CD14-positive monocyte (primary cell): Measurements from ENCODE around the gene GINS2. TPM values are rescaled to one million over a fixed set of nuclear protein-coding genes. Genes with fewer than 3 reads are reported as not detected.

Source experiments
- DNase-seq, 3 donors: peaks; one replicate each; pipeline ENCODE4 v3.0.0-alpha.2; 2011 to 2022
- H2AFZ ChIP-seq: 2 replicates; pipeline ENCODE4 v1.6.0; 2012; ENCODE audit warnings: mild to moderate bottlenecking, low read depth, low read length, inconsistent platforms; ENCODE audit not compliant: insufficient read depth, poor library complexity, severe bottlenecking
- H3K27ac ChIP-seq, 2 donors: 1 replicate in 1 of 2; 2 replicates in 1 of 2; pipeline ENCODE4 v1.5.1; 2012 to 2013; ENCODE audit warnings: low read length in 2 of 2, control low read depth in 1 of 2, inconsistent platforms in 1 of 2, low read depth in 1 of 2, mild to moderate bottlenecking in 1 of 2
- H3K27me3 ChIP-seq, 2 donors: one replicate each; pipeline versions ENCODE4 v1.6.0 to v1.6.1; 2011 to 2013; ENCODE audit warnings: low read length in 2 of 2; ENCODE audit not compliant: control insufficient read depth in 2 of 2, insufficient read depth in 2 of 2
- H3K36me3 ChIP-seq, 2 donors: replicated peaks in 1 of 2; 1 replicate in 1 of 2; 2 replicates in 1 of 2; pipeline versions ENCODE4 v1.5.1 to v1.6.1; 2012 to 2013; ENCODE audit warnings: low read length in 2 of 2, control low read depth in 1 of 2, inconsistent platforms in 1 of 2, mild to moderate bottlenecking in 1 of 2; ENCODE audit not compliant: insufficient read depth in 2 of 2, control insufficient read depth in 1 of 2
- H3K4me1 ChIP-seq, 2 donors: 1 replicate in 1 of 2; 2 replicates in 1 of 2; pipeline versions ENCODE4 v1.5.1 to v1.6.1; 2012 to 2013; ENCODE audit warnings: low read length in 2 of 2, control low read depth in 1 of 2, inconsistent platforms in 1 of 2, mild to moderate bottlenecking in 1 of 2, moderate library complexity in 1 of 2; ENCODE audit not compliant: insufficient read depth in 2 of 2, control insufficient read depth in 1 of 2
- H3K4me2 ChIP-seq: replicated peaks from 2 replicates; pipeline ENCODE3; 2012; ENCODE audit warnings: low read length, moderate library complexity, mild to moderate bottlenecking; ENCODE audit not compliant: poor library complexity, severe bottlenecking; ENCODE audit errors: extremely low read depth
- H3K4me3 ChIP-seq, 3 experiments: fragments of 200-600 bp in 1 of 3; sonication (generic) in 1 of 3; replicated peaks in 1 of 3; 1 replicate in 2 of 3; 2 replicates in 1 of 3; pipeline ENCODE4 v1.5.1; 2011 to 2013; ENCODE audit warnings: low read length in 3 of 3, mild to moderate bottlenecking in 3 of 3, control low read depth in 2 of 3, low read depth in 2 of 3, inconsistent platforms in 1 of 3, moderate library complexity in 1 of 3
- H3K79me2 ChIP-seq: 2 replicates; pipeline ENCODE4 v1.6.0; 2012; ENCODE audit warnings: mild to moderate bottlenecking, control low read depth, inconsistent platforms, low read length, moderate library complexity; ENCODE audit not compliant: insufficient read depth
- H3K9ac ChIP-seq: 2 replicates; pipeline ENCODE4 v1.6.0; 2017; ENCODE audit warnings: low read length, mild to moderate bottlenecking; ENCODE audit not compliant: insufficient read depth, poor library complexity, severe bottlenecking
- H3K9me3 ChIP-seq, 2 donors: replicated peaks in 1 of 2; 1 replicate in 1 of 2; 2 replicates in 1 of 2; pipeline versions ENCODE4 v1.5.1 to v1.6.1; 2012 to 2013; ENCODE audit warnings: low read length in 2 of 2, control low read depth in 1 of 2; ENCODE audit not compliant: control insufficient read depth in 1 of 2, insufficient read depth in 1 of 2
- H4K20me1 ChIP-seq: 2 replicates; pipeline ENCODE4 v1.6.0; 2012; ENCODE audit warnings: mild to moderate bottlenecking, low read length, control low read depth, moderate library complexity; ENCODE audit not compliant: insufficient read depth
- H3K27ac Mint-ChIP-seq, 7 donors: one replicate each; pipeline ENCODE4 v1.8.0; 2020; ENCODE audit warnings: mild to moderate bottlenecking in 7 of 7, mixed read lengths in 7 of 7, moderate library complexity in 6 of 7, inconsistent platforms in 2 of 7
- H3K27me3 Mint-ChIP-seq, 3 donors: one replicate each; pipeline ENCODE4 v1.8.0; 2021 to 2022; ENCODE audit warnings: low read depth in 3 of 3, mild to moderate bottlenecking in 3 of 3, mixed read lengths in 3 of 3, moderate library complexity in 3 of 3, inconsistent platforms in 1 of 3
- H3K36me3 Mint-ChIP-seq, 2 donors: one replicate each; pipeline ENCODE4 v1.8.0; 2020; ENCODE audit warnings: mixed read lengths in 2 of 2, inconsistent platforms in 1 of 2, mild to moderate bottlenecking in 1 of 2
- H3K4me1 Mint-ChIP-seq: one replicate; pipeline ENCODE4 v1.8.0; 2020; ENCODE audit warnings: mild to moderate bottlenecking, mixed read lengths
- H3K4me3 Mint-ChIP-seq, 2 donors: one replicate each; pipeline ENCODE4 v1.8.0; 2020; ENCODE audit warnings: mild to moderate bottlenecking in 2 of 2, mixed read lengths in 2 of 2, moderate library complexity in 1 of 2
- H3K9me3 Mint-ChIP-seq, 7 donors: one replicate each; pipeline ENCODE4 v1.8.0; 2020 to 2022; ENCODE audit warnings: mixed read lengths in 7 of 7, mild to moderate bottlenecking in 6 of 7, moderate library complexity in 6 of 7, inconsistent platforms in 2 of 7
- CTCF ChIP-seq: fragments of 200-600 bp; IDR thresholded peaks from one replicate; pipeline ENCODE4 v1.8.0; 2022; ENCODE audit warnings: antibody characterized with exemption, mild to moderate bottlenecking
- WGBS: methylation state at CpG from one replicate; pipeline ENCODE4 v1.1.5; 2013; ENCODE audit warnings: missing lambda C conversion rate; ENCODE audit not compliant: insufficient coverage; 5-methylcytosine and 5-hydroxymethylcytosine counted together
- intact Hi-C, 2 donors: fragments of 100-400 bp; cut with micrococcal nuclease; formaldehyde crosslinking; loops; one replicate each; pipeline versions ENCODE4 v1.15.0 to v1.15.1; 2023
- polyA plus RNA-seq, 3 donors: library from polyadenylated mRNA; depleted of rRNA in 1 of 3; unstranded in 2 of 3; stranded (reverse) in 1 of 3; fragments of 300-500 nt in 2 of 3; fragments of >200 nt in 1 of 3; fragmentation: Illumina TruSeq in 2 of 3; gene quantifications; 1 replicate in 2 of 3; 2 replicates in 1 of 3; pipeline ENCODE4 v1.2.3, GENCODE V29; 2012 to 2021

The GINS2 gene
- polyA plus RNA-seq, 3 donors: 0.13 to 0.28 TPM; not detected in 1

- Histone ChIP-seq H3K27me3 (no peaks in the 10 kb centered on the region), H3K36me3 (peaks cover 60 to 100% of the 10 kb centered on the region in 2 donors), H3K9me3 (no peaks in the 10 kb centered on the region), H4K20me1 (no peaks in the 10 kb centered on the region), H3K79me2 (no peaks in the 10 kb centered on the region), H3K4me2 (no peak overlapping the region), H2AFZ (no peak overlapping the region), H3K9ac (no peak overlapping the region), H3K4me3 (no peak overlapping the region), H3K4me1 (no peaks in the 10 kb centered on the region), H3K27ac (peak overlapping the region in 1 of 2 donors; percentile 1)
- 100% methylated on average over 1 of the region's 4 CpGs for WGBS
- Mint-ChIP-seq H3K36me3 (peaks cover 71 to 96% of the 10 kb centered on the region in 2 donors), H3K4me1 (no peaks in the 10 kb centered on the region), H3K27ac (peak overlapping the region in 4 of 7 donors; percentile 3 to 35 (median 25)), H3K4me3 (no peak overlapping the region), H3K9me3 (no peaks in the 10 kb centered on the region), H3K27me3 (no peaks in the 10 kb centered on the region)
- no peak for DNase-seq
- no peak for TF ChIP-seq CTCF
- intact Hi-C loops: no loop called here
Measured at GRCh38 chr16:85674418-85674755, 14.4 kb downstream of the GINS2 start.

- H3K36me3 ChIP-seq: peaks cover 66 to 100% of the 10 kb centered on the region in 2 donors
- no peak overlapping the region for H3K9ac ChIP-seq
- no peaks in the 10 kb centered on the region for H3K27me3 ChIP-seq
- Mint-ChIP-seq H3K36me3 (peaks cover 77 to 96% of the 10 kb centered on the region in 2 donors), H3K27me3 (no peaks in the 10 kb centered on the region), H3K27ac (peak overlapping the region in 2 of 7 donors; percentile 3 to 17), H3K4me3 (no peak overlapping the region), H3K4me1 (no peaks in the 10 kb centered on the region), H3K9me3 (no peaks in the 10 kb centered on the region)
- no peak overlapping the region for H2AFZ ChIP-seq
- H4K20me1 ChIP-seq: no peaks in the 10 kb centered on the region
- H3K4me3 ChIP-seq: no peak overlapping the region
- no peaks in the 10 kb centered on the region for H3K79me2 ChIP-seq
- no peaks in the 10 kb centered on the region for H3K9me3 ChIP-seq
- DNase-seq: no peak
- intact Hi-C loops: no loop called here
- peak overlapping the region in 1 of 2 donors; percentile 1 for H3K27ac ChIP-seq
- H3K4me1 ChIP-seq: no peaks in the 10 kb centered on the region
- WGBS: 89% methylated on average over 11 of the region's 19 CpGs
- no peak overlapping the region for H3K4me2 ChIP-seq
- TF ChIP-seq CTCF: no peak
Measured at GRCh38 chr16:85673529-85674417, 15.0 kb downstream of the GINS2 start.
